Esophagus muscularis mucosa (tissue), 4 donors: ENCODE results near the gene ATP8B3.

Experiments used
- CTCF ChIP-seq, 3 experiments: fragments of 200-600 bp in 2 of 3; fragments of 450-650 bp in 1 of 3; sonication (generic) in 2 of 3; IDR thresholded peaks; one replicate each; pipeline ENCODE4 v1.5.1; 2017 to 2019; ENCODE audit warnings: antibody characterized with exemption in 3 of 3, mild to moderate bottlenecking in 2 of 3, moderate library complexity in 1 of 3
- EP300 ChIP-seq: sonication (generic); formaldehyde crosslinking; IDR thresholded peaks from one replicate; pipeline ENCODE4 v1.6.1; 2017; ENCODE audit warnings: antibody characterized with exemption
- POLR2A ChIP-seq: fragments of 450-650 bp; IDR thresholded peaks from one replicate; pipeline ENCODE4 v1.6.1; 2017; ENCODE audit warnings: antibody characterized with exemption, moderate library complexity, mild to moderate bottlenecking, low read depth
- POLR2AphosphoS5 ChIP-seq, 2 donors: sonication (generic); formaldehyde crosslinking; IDR thresholded peaks; one replicate each; pipeline ENCODE4 v1.6.1; 2017; ENCODE audit warnings: antibody characterized with exemption in 2 of 2

- TF ChIP-seq CTCF (IDR thresholded peaks at IDR 0.05) (no peak), EP300 (no peak), POLR2A (no peak), POLR2AphosphoS5 (IDR thresholded peaks at IDR 0.05) (no peak)
Observed at GRCh38 chr19:1840541-1841115, 28.6 kb upstream of the ATP8B3 start.
